ENCODE measurements around the gene APOBEC3B. TPM values are rescaled to one million over a fixed set of nuclear protein-coding genes. Genes with fewer than 3 reads are reported as not detected.
A peak's percentile ranks its signal among the peaks of the same experiment; 100 is the strongest.
"Not testable (repeated sequence)": the region's sequence is repeated elsewhere in the genome, so short reads cannot be mapped to it uniquely, and the experiment has no call there.

The APOBEC3B gene
- total and polyA plus RNA-seq, 9 of the 15 experiments (the other 6 are each of a cell fraction or from before 2014, with no cell fraction given), result 5.9 to 166 (median 43.2) TPM

DNA sequence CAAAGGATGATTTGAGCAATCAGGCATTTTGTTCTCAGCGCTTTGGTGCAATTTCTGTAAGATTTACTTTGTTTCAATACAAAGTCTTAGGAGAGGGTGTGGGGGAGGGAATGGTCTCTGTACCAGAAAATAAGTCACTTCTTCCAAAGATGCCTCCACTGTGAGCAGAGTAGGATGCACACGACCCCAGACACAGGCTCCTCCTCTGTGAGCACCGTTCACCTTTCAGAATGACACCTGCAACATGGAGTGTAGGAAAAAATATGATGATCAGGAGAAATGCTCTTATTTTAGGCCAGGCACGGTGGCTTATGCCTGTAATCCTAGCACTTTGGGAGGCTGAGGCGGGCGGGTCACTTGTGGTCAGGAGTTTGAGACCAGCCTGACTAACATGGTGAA, 32.6 kb downstream of the APOBEC3B start:
- H3K79me2 ChIP-seq (ENCODE audit: control insufficient read depth, insufficient read depth, low read length), result peaks cover 35% of the 10 kb centered on the region
- intact Hi-C loops (cut with micrococcal nuclease) (loop anchor here (5.0 to 10.0 kb wide), 2 partner anchors 50 to 142 kb away; partner anchors contain the start of gene CBX6), in situ Hi-C loops (cut with MboI) (loop anchor here (5.0 to 25.0 kb wide), 2 partner anchors 103 to 952 kb away; partner anchors contain the start of gene PICK1)
- H3K36me3 ChIP-seq (ENCODE audit: control insufficient read depth, insufficient read depth, low read length), result peaks cover 18% of the 10 kb centered on the region
- peak overlapping the region; percentile 89 for H3K27ac ChIP-seq (ENCODE audit: extremely low read depth, low read depth, low read length)
- H3K9me1 ChIP-seq (ENCODE audit: control insufficient read depth, insufficient read depth, low read length); DNase-seq (ENCODE audit: extremely low read depth in 1 of 4, low spot score in 3 of 4); H3K27me3 ChIP-seq (ENCODE audit: control insufficient read depth in 2 of 2, insufficient read depth in 2 of 2, low read length in 2 of 2); H2AFZ ChIP-seq (ENCODE audit: low read depth, low read length); H3K9me3 ChIP-seq (replicated peaks; ENCODE audit: control insufficient read depth, insufficient read depth, low read depth, low read length); H4K20me1 ChIP-seq (replicated peaks; ENCODE audit: control insufficient read depth, insufficient read depth, low read length); CTCF ChIA-PET (ENCODE audit: low intra/inter-chr PET ratio); BruUV-seq (replicated peaks): not testable (repeated sequence)
- peak overlapping the region; percentile 75 for H3K4me3 ChIP-seq
- 0% methylated on average over 6 of the region's 6 CpGs for WGBS (ENCODE audit: insufficient coverage, low coverage, missing lambda C conversion rate)
- peak overlapping the region; percentile 87 for H3K4me2 ChIP-seq (ENCODE audit: insufficient read depth, low read length)
- ATAC-seq (peak; percentile 9; the same call in 1 of the 3 replicates), FAIRE-seq (peak; percentile 11)
- POLR2A ChIA-PET, result interaction anchor here (0.5 kb wide), 1 partner anchor 21 kb away, joined by 3 read pairs; no protein-coding TSS in a partner anchor
- 0 out of 2 replicates have a peak, but pooled peaks have one; percentile 16 for TF ChIP-seq GABPA (tag; conservative IDR thresholded peaks at IDR 0.05; ENCODE audit: low read depth)
- peaks cover 20 to 52% of the 10 kb centered on the region in 2 experiments; a peak in 4 of 5 replicates for H3K4me1 ChIP-seq (replicated peaks in 1 of 2; ENCODE audit: control insufficient read depth in 2 of 2, insufficient read depth in 2 of 2, low read length in 2 of 2)
- H3K9ac ChIP-seq (ENCODE audit: insufficient read depth in 1 of 2, low read depth in 2 of 2, low read length in 2 of 2), result peak overlapping the region; percentile 73 to 93

DNA sequence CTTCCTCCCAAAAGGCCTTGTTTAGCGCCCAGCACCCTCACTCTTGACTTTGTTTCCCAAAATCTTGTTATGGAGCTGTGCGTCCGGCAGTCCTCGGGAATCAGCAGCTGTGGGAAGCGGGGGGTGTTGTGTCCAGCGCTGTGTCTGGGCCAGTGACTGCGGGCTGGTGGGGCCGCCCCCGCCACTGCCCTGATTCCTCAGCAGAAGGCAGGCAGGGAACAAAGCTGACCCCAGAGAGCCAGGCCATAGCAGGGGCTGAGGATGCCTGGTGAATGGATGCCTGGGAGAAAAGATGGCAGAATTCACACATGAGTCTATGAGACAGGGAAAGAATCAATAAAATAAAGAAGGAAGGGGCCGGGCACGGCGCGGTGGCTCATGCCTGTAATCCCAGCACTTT, 34.4 kb downstream of the APOBEC3B start:
- peaks cover 20% of the 10 kb centered on the region for H3K36me3 ChIP-seq (ENCODE audit: control insufficient read depth, insufficient read depth, low read length)
- peaks cover 24 to 60% of the 10 kb centered on the region in 2 experiments; a peak in 4 of 5 replicates for H3K4me1 ChIP-seq (replicated peaks in 1 of 2; ENCODE audit: control insufficient read depth in 2 of 2, insufficient read depth in 2 of 2, low read length in 2 of 2)
- H2AFZ ChIP-seq (ENCODE audit: low read depth, low read length), result no peak overlapping the region
- BruUV-seq (replicated peaks), result no TSS peak
- FAIRE-seq (no peak), ATAC-seq (no peak), DNase-seq (ENCODE audit: extremely low read depth in 1 of 4, low spot score in 3 of 4) (no peak)
- CTCF ChIA-PET (ENCODE audit: low intra/inter-chr PET ratio), result no interaction called here
- H3K9me3 ChIP-seq (replicated peaks; ENCODE audit: control insufficient read depth, insufficient read depth, low read depth, low read length), result no peaks in the 10 kb centered on the region
- TF ChIP-seq, protein P1, sequence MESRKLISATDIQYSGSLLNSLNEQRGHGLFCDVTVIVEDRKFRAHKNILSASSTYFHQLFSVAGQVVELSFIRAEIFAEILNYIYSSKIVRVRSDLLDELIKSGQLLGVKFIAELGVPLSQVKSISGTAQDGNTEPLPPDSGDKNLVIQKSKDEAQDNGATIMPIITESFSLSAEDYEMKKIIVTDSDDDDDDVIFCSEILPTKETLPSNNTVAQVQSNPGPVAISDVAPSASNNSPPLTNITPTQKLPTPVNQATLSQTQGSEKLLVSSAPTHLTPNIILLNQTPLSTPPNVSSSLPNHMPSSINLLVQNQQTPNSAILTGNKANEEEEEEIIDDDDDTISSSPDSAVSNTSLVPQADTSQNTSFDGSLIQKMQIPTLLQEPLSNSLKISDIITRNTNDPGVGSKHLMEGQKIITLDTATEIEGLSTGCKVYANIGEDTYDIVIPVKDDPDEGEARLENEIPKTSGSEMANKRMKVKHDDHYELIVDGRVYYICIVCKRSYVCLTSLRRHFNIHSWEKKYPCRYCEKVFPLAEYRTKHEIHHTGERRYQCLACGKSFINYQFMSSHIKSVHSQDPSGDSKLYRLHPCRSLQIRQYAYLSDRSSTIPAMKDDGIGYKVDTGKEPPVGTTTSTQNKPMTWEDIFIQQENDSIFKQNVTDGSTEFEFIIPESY (CRISPR knock-in tag; IDR thresholded peaks at IDR 0.05), result 0 out of 2 replicates have a peak, but pooled peaks have one; percentile 30
- TF ChIP-seq MLLT1 (IDR thresholded peaks at IDR 0.05), result peak in 1 of 2 experiments; percentile 77; a peak in 2 of 4 replicates
- no peak for TF ChIP-seq ELF1 (tag; IDR thresholded peaks at IDR 0.05)
- peak overlapping the region in 1 of 2 experiments; percentile 58; a peak in 1 of 4 replicates for H3K9ac ChIP-seq (ENCODE audit: insufficient read depth in 1 of 2, low read depth in 2 of 2, low read length in 2 of 2)
- no peak overlapping the region for H3K4me3 ChIP-seq
- intact Hi-C loops (cut with micrococcal nuclease) (loop anchor here (10.0 kb wide), 1 partner anchor 48 kb away; no protein-coding TSS in a partner anchor), in situ Hi-C loops (cut with MboI) (loop anchor here (25.0 kb wide), 1 partner anchor 954 kb away; the partner anchor contains the start of gene PICK1)
- peaks cover 40% of the 10 kb centered on the region for H3K79me2 ChIP-seq (ENCODE audit: control insufficient read depth, insufficient read depth, low read length)
- no peak overlapping the region for H3K4me2 ChIP-seq (ENCODE audit: insufficient read depth, low read length)
- POLR2A ChIA-PET, result interaction anchor here (0.6 to 1.2 kb wide), 2 partner anchors 127 to 236 kb away, joined by 3 read pairs; no protein-coding TSS in a partner anchor
- WGBS (ENCODE audit: insufficient coverage, low coverage, missing lambda C conversion rate), result 90% methylated on average over 2 of the region's 13 CpGs
- no peak overlapping the region for H3K27ac ChIP-seq (ENCODE audit: extremely low read depth, low read depth, low read length)
- no peaks in the 10 kb centered on the region for H3K27me3 ChIP-seq (ENCODE audit: control insufficient read depth in 2 of 2, insufficient read depth in 2 of 2, low read length in 2 of 2)
- no peaks in the 10 kb centered on the region for H4K20me1 ChIP-seq (replicated peaks; ENCODE audit: control insufficient read depth, insufficient read depth, low read length)
- H3K9me1 ChIP-seq (ENCODE audit: control insufficient read depth, insufficient read depth, low read length), result peaks cover 2% of the 10 kb centered on the region

All from K562 (cell line).